PC-3 (cell line): ENCODE data around the gene TMIGD1. TPM values are rescaled to one million over a fixed set of nuclear protein-coding genes. Genes with fewer than 3 reads are reported as not detected.

ENCODE experiments used
- ATAC-seq: fragments of 200-7000 bp; cut with Tn5 transposase; 2 replicates; pipeline ENCODE4 v1.9.1; 2020; ENCODE audit warnings: mild to moderate bottlenecking, moderate library complexity
- BruUV-seq: library from RNA; stranded (reverse); fragments of 400-500 nt; replicated peaks from 2 replicates; lab custom pipeline; 2021; lab: Mats Ljungman, UMichigan
- CTCF ChIA-PET: fragments of 300-600 bp; sonication (Branson Sonifier 250); formaldehyde crosslinking; loops from one replicate; lab custom pipeline; 2022; ENCODE audit warnings: antibody characterized with exemption; lab: Charles Lee
- POLR2A ChIA-PET: fragments of 300-600 bp; sonication (Branson Sonifier 250); formaldehyde crosslinking; loops from one replicate; lab custom pipeline; 2022; ENCODE audit warnings: antibody characterized with exemption; ENCODE audit not compliant: unreplicated experiment; lab: Charles Lee
- DNase-seq: peaks from one replicate; pipeline ENCODE4 v3.0.0-alpha.2; 2015
- H2AFZ ChIP-seq: fragments of 300-600 bp; sonication (generic); 2 replicates; pipeline ENCODE4 v1.6.0; 2016; ENCODE audit warnings: antibody characterized with exemption, low read length
- H3F3A ChIP-seq: fragments of 300-600 bp; sonication (generic); one replicate; pipeline ENCODE4 v1.6.0; 2017; ENCODE audit warnings: antibody characterized with exemption, low read length, control low read depth, mild to moderate bottlenecking; ENCODE audit not compliant: unreplicated experiment
- H3K27ac ChIP-seq: fragments of 300-600 bp; sonication (generic); 2 replicates; pipeline ENCODE4 v1.5.1; 2016; ENCODE audit warnings: mild to moderate bottlenecking, low read length
- H3K27me3 ChIP-seq: fragments of 300-600 bp; sonication (generic); 2 replicates; pipeline ENCODE4 v1.6.1; 2016; ENCODE audit warnings: low read length, mixed read lengths
- H3K36me3 ChIP-seq: fragments of 300-600 bp; sonication (generic); 2 replicates; pipeline ENCODE4 v1.6.1; 2016; ENCODE audit warnings: low read depth, mixed run types, low read length, mixed read lengths
- H3K4me1 ChIP-seq: fragments of 300-600 bp; sonication (generic); 2 replicates; pipeline ENCODE4 v1.5.1; 2016; ENCODE audit warnings: low read length; ENCODE audit not compliant: insufficient read depth
- H3K4me2 ChIP-seq: fragments of 300-600 bp; sonication (generic); 2 replicates; pipeline ENCODE4 v1.6.0; 2016; ENCODE audit warnings: low read length
- H3K4me3 ChIP-seq: fragments of 300-600 bp; sonication (generic); 2 replicates; pipeline ENCODE4 v1.5.1; 2016; ENCODE audit warnings: mild to moderate bottlenecking, low read length, mixed read lengths
- H3K79me2 ChIP-seq: fragments of 300-600 bp; sonication (generic); 2 replicates; pipeline ENCODE4 v1.6.1; 2017; ENCODE audit warnings: low read length, mixed read lengths
- H3K9ac ChIP-seq: fragments of 300-600 bp; sonication (generic); 2 replicates; pipeline ENCODE4 v1.6.0; 2016; ENCODE audit warnings: mild to moderate bottlenecking, low read length
- H3K9me2 ChIP-seq: fragments of 300-600 bp; sonication (generic); replicated peaks from 2 replicates; pipeline ENCODE4 v1.6.1; 2016; ENCODE audit warnings: mixed run types, low read length, mixed read lengths
- H3K9me3 ChIP-seq: fragments of 300-600 bp; sonication (generic); 2 replicates; pipeline ENCODE4 v1.6.1; 2016; ENCODE audit warnings: low read length, mixed read lengths
- H4K20me1 ChIP-seq: fragments of 300-600 bp; sonication (generic); 2 replicates; pipeline ENCODE4 v1.6.1; 2016; ENCODE audit warnings: low read length, mixed read lengths
- CTCF ChIP-seq: fragments of 300-600 bp; sonication (generic); conservative IDR thresholded peaks from 2 replicates; pipeline ENCODE4 v1.5.1; 2017; ENCODE audit warnings: antibody characterized with exemption, low read depth, mild to moderate bottlenecking, low read length
- EZH2 ChIP-seq: fragments of 300-600 bp; sonication (generic); IDR thresholded peaks from one replicate; pipeline ENCODE4 v1.6.1; 2017; ENCODE audit warnings: antibody characterized with exemption, mild to moderate bottlenecking, low read length; ENCODE audit not compliant: unreplicated experiment
- EZH2phosphoT487 ChIP-seq: fragments of 300-600 bp; sonication (generic); IDR thresholded peaks from 2 replicates; pipeline ENCODE4 v1.6.1; 2018; ENCODE audit warnings: mild to moderate bottlenecking, antibody characterized with exemption, low read length, borderline replicate concordance
- intact Hi-C: fragments of 100-400 bp; cut with micrococcal nuclease; formaldehyde crosslinking; loops from 2 replicates; pipeline ENCODE4 v1.9.0; 2023
- total RNA-seq: library from RNA; depleted of rRNA; stranded (reverse); fragments of >200 nt; gene quantifications from 2 replicates; pipeline ENCODE4 v1.2.3, GENCODE V29; 2014

TMIGD1 gene
- total RNA-seq, 1 experiment from 2014 or later: not detected

GRCh38 chr17:30336369-30337171, 2.7 kb upstream of the TMIGD1 start:
- ATAC-seq: peak; percentile 35
- Histone ChIP-seq H4K20me1 (no peaks in the 10 kb centered on the region), H3K4me3 (no peak overlapping the region), H3K9ac (no peak overlapping the region), H3K79me2 (no peaks in the 10 kb centered on the region), H3K27ac (no peak overlapping the region), H3K9me2 (no peaks in the 10 kb centered on the region), H3K4me1 (peaks cover 16% of the 10 kb centered on the region), H3K9me3 (no peaks in the 10 kb centered on the region), H3K27me3 (no peaks in the 10 kb centered on the region), H3F3A (no peaks in the 10 kb centered on the region), H3K36me3 (no peaks in the 10 kb centered on the region; the same call in 1 of the 2 replicates), H3K4me2 (no peak overlapping the region), H2AFZ (no peak overlapping the region)
- ChIA-PET POLR2A (no interaction called here), CTCF (interaction anchor here (0.6 to 1.1 kb wide), 11 partner anchors 10 to 231 kb away, joined by 3 to 6 read pairs (median 4); no protein-coding TSS in a partner anchor)
- intact Hi-C loops: loop anchor here (1.0 kb wide), 2 partner anchors 37 to 232 kb away; no protein-coding TSS in a partner anchor
- no TSS peak for BruUV-seq
- TF ChIP-seq EZH2phosphoT487 (no peak), CTCF (peak; percentile 90), EZH2 (no peak)
- DNase-seq: peak; percentile 68

- Histone ChIP-seq H3K4me3 (no peak overlapping the region), H3K36me3 (no peaks in the 10 kb centered on the region; the same call in 1 of the 2 replicates), H3K27ac (no peak overlapping the region)
These were observed 564 bp upstream of the TMIGD1 start for GRCh38 chr17:30334421-30334820.

More at GRCh38 chr17:30334421-30334820, 564 bp upstream of the TMIGD1 start:
- Histone ChIP-seq H2AFZ (no peak overlapping the region), H3K9me2 (no peaks in the 10 kb centered on the region), H3K27me3 (no peaks in the 10 kb centered on the region), H3K9ac (no peak overlapping the region), H3K4me2 (no peak overlapping the region), H3F3A (no peaks in the 10 kb centered on the region), H4K20me1 (no peaks in the 10 kb centered on the region), H3K9me3 (no peaks in the 10 kb centered on the region), H3K79me2 (no peaks in the 10 kb centered on the region), H3K4me1 (peaks cover 8% of the 10 kb centered on the region)
- CTCF ChIA-PET: no interaction called here
- no TSS peak for BruUV-seq
- ATAC-seq (no peak), DNase-seq (no peak)
- POLR2A ChIA-PET: no interaction called here
- TF ChIP-seq EZH2 (no peak), EZH2phosphoT487 (no peak), CTCF (no peak)
- intact Hi-C loops: no loop called here
